Measurements from ENCODE around the gene G3BP2.

DNA sequence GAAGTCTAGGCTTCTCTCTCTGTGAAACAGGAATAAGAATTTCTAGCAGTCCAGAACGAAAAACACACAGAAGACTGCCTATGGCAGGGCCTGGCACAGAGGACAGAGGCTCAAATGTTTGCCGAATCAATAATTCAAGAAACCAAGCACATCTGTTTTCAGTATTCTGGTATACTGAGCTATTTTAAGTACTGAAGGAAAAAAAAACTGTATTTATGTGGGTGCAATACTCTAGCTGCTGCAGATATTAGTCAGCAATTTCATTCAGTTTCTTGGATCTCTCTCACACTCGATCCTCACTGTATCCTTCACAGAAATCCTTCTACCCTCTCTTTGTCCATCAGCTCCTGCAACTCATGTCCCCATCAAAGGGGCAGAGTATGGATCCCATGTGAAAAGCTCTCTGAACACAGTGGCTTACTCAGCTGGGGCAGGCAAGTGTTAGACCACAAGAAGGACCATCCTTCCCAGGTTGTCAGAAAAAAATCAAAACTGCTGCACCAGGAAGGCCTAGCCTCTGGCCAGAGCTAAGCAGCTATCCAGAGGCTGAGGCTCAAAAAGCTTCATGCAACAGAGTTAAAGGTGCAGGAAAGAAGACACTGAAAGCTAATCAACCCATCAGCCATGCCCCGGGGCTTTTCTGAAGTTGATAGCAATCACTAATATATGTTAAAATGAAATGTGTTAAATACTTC lies 42.0 kb upstream of the G3BP2 start:
- TF ChIP-seq POLR2A (IDR thresholded peaks at IDR 0.05; ENCODE audit: low read length) (no peak), GATA1 (IDR thresholded peaks at IDR 0.05; ENCODE audit: low read depth, low read length) (no peak)
